Fibroblast of lung (primary cell): ENCODE measurements around the gene SYNE1.

Experiments
- CTCF ChIP-seq, 2 donors: IDR thresholded peaks in 1 of 2; conservative IDR thresholded peaks in 1 of 2; 1 replicate in 1 of 2; 2 replicates in 1 of 2; pipeline ENCODE4 v1.5.1; 2011 to 2012; ENCODE audit warnings: low read length in 2 of 2, control low read depth in 1 of 2, inconsistent platforms in 1 of 2, low read depth in 1 of 2, mild to moderate bottlenecking in 1 of 2
- EZH2 ChIP-seq: IDR thresholded peaks from 2 replicates; pipeline ENCODE4 v1.5.1; 2012; ENCODE audit warnings: low read length, control low read depth, mild to moderate bottlenecking; ENCODE audit errors: missing control alignments

- TF ChIP-seq CTCF (conservative IDR thresholded peaks at IDR 0.05 in 1 of 2, IDR thresholded peaks at IDR 0.05 in 1 of 2; ENCODE audit: low read depth in 1 of 2, low read length in 2 of 2), result no peak
- TF ChIP-seq EZH2, result no peak
Observed at GRCh38 chr6:152166897-152167296, 470.3 kb downstream of the SYNE1 start.
